Endodermal cell (in vitro differentiated cells): ENCODE results near the gene CTSC. TPM values are rescaled to one million over a fixed set of nuclear protein-coding genes. Genes with fewer than 3 reads are reported as not detected.
"Not testable (repeated sequence)": the region's sequence is repeated elsewhere in the genome, so short reads cannot be mapped to it uniquely, and the experiment has no call there.

Experiments used
- DNase-seq: peaks from one replicate; pipeline ENCODE4 v3.0.0-alpha.2; 2017
- H3K27ac ChIP-seq: 2 replicates; pipeline ENCODE4 v1.5.1; 2013; ENCODE audit warnings: mild to moderate bottlenecking, low read depth, low read length, moderate library complexity
- H3K27me3 ChIP-seq: 2 replicates; pipeline ENCODE4 v1.6.1; 2013; ENCODE audit warnings: mild to moderate bottlenecking, low read length, moderate library complexity; ENCODE audit not compliant: insufficient read depth, control insufficient read depth, poor library complexity, severe bottlenecking
- H3K36me3 ChIP-seq: 2 replicates; pipeline ENCODE4 v1.7.0; 2013; ENCODE audit warnings: mild to moderate bottlenecking, low read length, moderate library complexity; ENCODE audit not compliant: control insufficient read depth, insufficient read depth
- H3K4me1 ChIP-seq: one replicate; pipeline ENCODE4 v1.7.0; 2013; ENCODE audit warnings: low read length; ENCODE audit not compliant: control insufficient read depth, insufficient read depth
- H3K4me3 ChIP-seq: 2 replicates; pipeline ENCODE4 v1.5.1; 2013; ENCODE audit warnings: mild to moderate bottlenecking, low read length, moderate library complexity
- H3K9ac ChIP-seq: 2 replicates; pipeline ENCODE4 v1.6.1; 2013; ENCODE audit warnings: mild to moderate bottlenecking, low read length, moderate library complexity; ENCODE audit not compliant: poor library complexity, severe bottlenecking; ENCODE audit errors: extremely low read depth
- H3K9me3 ChIP-seq: 2 replicates; pipeline ENCODE4 v1.6.1; 2013; ENCODE audit warnings: mild to moderate bottlenecking, low read length, moderate library complexity; ENCODE audit not compliant: control insufficient read depth
- H3K27ac Mint-ChIP-seq: 2 replicates; pipeline ENCODE4 v1.8.0; 2020; ENCODE audit warnings: mixed read lengths
- H3K27me3 Mint-ChIP-seq: 2 replicates; pipeline ENCODE4 v1.8.0; 2021; ENCODE audit warnings: mild to moderate bottlenecking, mixed read lengths; ENCODE audit not compliant: insufficient read depth
- H3K36me3 Mint-ChIP-seq: 2 replicates; pipeline ENCODE4 v1.8.0; 2020; ENCODE audit warnings: low read depth, mixed read lengths
- H3K4me1 Mint-ChIP-seq: 2 replicates; pipeline ENCODE4 v1.8.0; 2020; ENCODE audit warnings: mixed read lengths
- H3K4me3 Mint-ChIP-seq: 2 replicates; pipeline ENCODE4 v1.8.0; 2020; ENCODE audit warnings: mild to moderate bottlenecking, moderate library complexity, mixed read lengths
- H3K9me3 Mint-ChIP-seq: 2 replicates; pipeline ENCODE4 v1.8.0; 2020; ENCODE audit warnings: mild to moderate bottlenecking, mixed read lengths
- WGBS, 2 experiments: methylation state at CpG; one replicate each; pipeline versions ENCODE4 v1.1.5 to v1.1.7; 2013; ENCODE audit warnings: missing lambda C conversion rate in 2 of 2, mixed read lengths in 1 of 2; ENCODE audit not compliant: insufficient coverage in 1 of 2, insufficient read length in 1 of 2; 5-methylcytosine and 5-hydroxymethylcytosine counted together
- total RNA-seq, 2 donors: library from RNA; stranded (reverse); fragmentation: NEBNext Ultra II Directional in 1 of 2; extraction: Animal tissue kit (Norgen Biotek cat#: 25700) in 1 of 2; gene quantifications; 2 replicates in 1 of 2; 3 replicates in 1 of 2; pipeline ENCODE4 v1.2.1, GENCODE V29; 2021
- TF ChIP-seq, protein P1 (sequence below): fragments of 200-600 bp; sonication (generic); conservative IDR thresholded peaks from 2 replicates; pipeline ENCODE4 v1.5.0; 2021; ENCODE audit warnings: antibody characterized with exemption, mild to moderate bottlenecking

Gene CTSC
- total RNA-seq, 2 donors from 2014 or later = 234 to 273 TPM

DNA sequence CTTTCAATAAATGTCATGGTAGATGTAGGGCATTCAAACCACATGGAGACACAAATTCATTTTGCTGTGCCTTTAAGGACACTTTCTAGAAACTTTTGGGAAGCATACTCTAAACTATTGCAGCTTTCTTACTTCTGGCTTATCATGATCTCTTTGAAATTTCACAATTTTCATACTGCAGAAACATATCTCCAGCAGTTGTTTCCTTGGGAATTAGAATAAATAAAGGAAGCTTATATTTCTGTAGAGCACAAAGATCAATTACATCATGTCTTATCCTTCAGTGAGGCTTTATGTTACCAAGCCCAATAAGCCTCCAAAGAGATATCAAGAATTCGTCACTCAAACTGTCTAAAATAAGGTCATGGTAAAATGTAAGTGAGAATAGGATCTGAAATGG, 87.8 kb downstream of the CTSC start:
- no peak for DNase-seq
- Mint-ChIP-seq H3K27me3 (no peaks in the 10 kb centered on the region), H3K36me3 (no peaks in the 10 kb centered on the region), H3K9me3 (peaks cover 1% of the 10 kb centered on the region), H3K27ac (no peak overlapping the region), H3K4me3 (no peak overlapping the region), H3K4me1 (peaks cover 4% of the 10 kb centered on the region)
- Histone ChIP-seq H3K9me3 (no peaks in the 10 kb centered on the region), H3K4me3 (no peak overlapping the region), H3K27me3 (no peaks in the 10 kb centered on the region), H3K27ac (no peak overlapping the region), H3K4me1 (no peaks in the 10 kb centered on the region), H3K9ac (no peak overlapping the region), H3K36me3 (no peaks in the 10 kb centered on the region)
- no CpG with 5 or more reads among the region's 1 CpG for WGBS, 2 experiments
- TF ChIP-seq, protein P1, sequence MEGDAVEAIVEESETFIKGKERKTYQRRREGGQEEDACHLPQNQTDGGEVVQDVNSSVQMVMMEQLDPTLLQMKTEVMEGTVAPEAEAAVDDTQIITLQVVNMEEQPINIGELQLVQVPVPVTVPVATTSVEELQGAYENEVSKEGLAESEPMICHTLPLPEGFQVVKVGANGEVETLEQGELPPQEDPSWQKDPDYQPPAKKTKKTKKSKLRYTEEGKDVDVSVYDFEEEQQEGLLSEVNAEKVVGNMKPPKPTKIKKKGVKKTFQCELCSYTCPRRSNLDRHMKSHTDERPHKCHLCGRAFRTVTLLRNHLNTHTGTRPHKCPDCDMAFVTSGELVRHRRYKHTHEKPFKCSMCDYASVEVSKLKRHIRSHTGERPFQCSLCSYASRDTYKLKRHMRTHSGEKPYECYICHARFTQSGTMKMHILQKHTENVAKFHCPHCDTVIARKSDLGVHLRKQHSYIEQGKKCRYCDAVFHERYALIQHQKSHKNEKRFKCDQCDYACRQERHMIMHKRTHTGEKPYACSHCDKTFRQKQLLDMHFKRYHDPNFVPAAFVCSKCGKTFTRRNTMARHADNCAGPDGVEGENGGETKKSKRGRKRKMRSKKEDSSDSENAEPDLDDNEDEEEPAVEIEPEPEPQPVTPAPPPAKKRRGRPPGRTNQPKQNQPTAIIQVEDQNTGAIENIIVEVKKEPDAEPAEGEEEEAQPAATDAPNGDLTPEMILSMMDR = no peak

DNA sequence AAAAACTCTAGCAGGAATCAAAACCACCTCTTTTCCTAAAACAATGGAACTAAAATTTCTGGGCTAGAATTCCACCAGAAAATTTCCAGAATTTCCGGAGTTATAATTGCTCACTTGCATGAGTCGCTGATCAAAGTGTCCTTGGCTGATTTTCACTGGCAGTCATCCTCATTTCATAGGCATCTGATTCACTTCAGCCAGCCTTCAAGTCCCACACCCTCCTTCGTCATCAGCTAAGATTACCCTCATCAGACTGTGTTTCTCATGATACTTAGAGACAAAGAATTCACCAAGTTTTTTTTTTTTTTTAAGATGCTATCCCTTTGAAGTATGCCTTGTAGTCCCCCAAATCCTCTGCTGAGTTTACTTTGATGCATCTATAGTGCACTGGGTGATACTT, 90.8 kb downstream of the CTSC start:
- no peak overlapping the region for H3K4me3 ChIP-seq
- no peak overlapping the region for H3K27ac ChIP-seq
- no peak overlapping the region for H3K9ac ChIP-seq
- WGBS, 2 experiments = 94% methylated on average over 3 of the region's 3 CpGs
- no peaks in the 10 kb centered on the region for H3K4me1 ChIP-seq
- no peak overlapping the region for H3K27ac Mint-ChIP-seq
- peaks cover 4% of the 10 kb centered on the region for H3K36me3 Mint-ChIP-seq
- H3K27me3 ChIP-seq = no peaks in the 10 kb centered on the region
- no peak for DNase-seq
- no peaks in the 10 kb centered on the region for H3K36me3 ChIP-seq
- no peaks in the 10 kb centered on the region for H3K27me3 Mint-ChIP-seq
- H3K9me3 ChIP-seq = no peaks in the 10 kb centered on the region
- peaks cover 10% of the 10 kb centered on the region for H3K4me1 Mint-ChIP-seq
- TF ChIP-seq, protein P1 = no peak
- H3K9me3 Mint-ChIP-seq = peaks cover 15% of the 10 kb centered on the region
- H3K4me3 Mint-ChIP-seq = no peak overlapping the region

- H3K4me1 Mint-ChIP-seq, H3K27me3 Mint-ChIP-seq: not testable (repeated sequence)
- 100% methylated on average over 2 of the region's 2 CpGs; no CpG with 5 or more reads in 1 of the 2 experiments for WGBS, 2 experiments
Observed at GRCh38 chr11:88245576-88245975, 92.0 kb downstream of the CTSC start.

More at GRCh38 chr11:88245576-88245975, 92.0 kb downstream of the CTSC start:
- not testable (repeated sequence) for DNase-seq, H3K9ac ChIP-seq, H3K27ac ChIP-seq, H3K4me3 Mint-ChIP-seq, H3K36me3 ChIP-seq, H3K27ac Mint-ChIP-seq, H3K36me3 Mint-ChIP-seq, H3K4me1 ChIP-seq, H3K4me3 ChIP-seq, H3K9me3 ChIP-seq, H3K27me3 ChIP-seq
- H3K9me3 Mint-ChIP-seq = peaks cover 24% of the 10 kb centered on the region

Other genes with a start within 250 kb of the CTSC start
- gene RAB38, start 162.3 kb downstream of the CTSC start, total RNA-seq = 10 to 100 TPM; 12.3 to 15.0 TPM